Middle frontal gyrus (tissue), 1 donor: Measurements from ENCODE around the gene CASP8.
"Not testable (repeated sequence)": the region's sequence is repeated elsewhere in the genome, so short reads cannot be mapped to it uniquely, and the experiment has no call there.

Source experiments
- DNase-seq: peaks from one replicate; pipeline ENCODE4 v3.0.0-alpha.2; 2015; ENCODE audit warnings: low spot score; ENCODE audit errors: extremely low spot score

The CASP8 gene

DNA sequence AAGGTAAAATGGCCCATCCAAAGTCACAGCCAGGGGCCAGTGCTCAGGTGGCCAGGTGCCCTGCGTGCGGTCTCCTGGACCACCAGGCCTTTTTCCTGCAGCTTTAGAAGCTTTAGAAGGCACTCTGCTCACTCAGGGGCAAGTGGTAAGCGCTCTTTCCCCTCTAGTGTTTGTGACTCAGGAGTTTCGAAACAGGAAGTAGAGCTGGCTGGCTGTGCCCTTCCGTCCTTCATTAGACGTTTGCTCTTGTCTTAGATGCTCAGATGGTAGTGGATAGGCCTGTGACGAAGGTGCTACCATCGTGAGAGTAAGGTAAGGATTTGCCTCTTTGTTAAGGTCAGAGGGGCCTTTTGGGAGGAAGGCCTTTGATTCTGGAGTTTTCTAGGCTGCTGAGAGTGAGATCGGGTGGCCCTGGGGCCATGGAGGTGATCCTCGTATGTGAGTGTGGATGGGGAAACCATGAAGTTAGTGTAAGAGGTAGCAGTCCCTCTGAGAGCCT lies at the start of gene CASP8:
TSS of gene CASP8 (plus strand) at position 235 of the 499 bp plus-strand sequence. CDS start 5,951 bp downstream, outside the sequence.
- DNase-seq, result no peak

DNA sequence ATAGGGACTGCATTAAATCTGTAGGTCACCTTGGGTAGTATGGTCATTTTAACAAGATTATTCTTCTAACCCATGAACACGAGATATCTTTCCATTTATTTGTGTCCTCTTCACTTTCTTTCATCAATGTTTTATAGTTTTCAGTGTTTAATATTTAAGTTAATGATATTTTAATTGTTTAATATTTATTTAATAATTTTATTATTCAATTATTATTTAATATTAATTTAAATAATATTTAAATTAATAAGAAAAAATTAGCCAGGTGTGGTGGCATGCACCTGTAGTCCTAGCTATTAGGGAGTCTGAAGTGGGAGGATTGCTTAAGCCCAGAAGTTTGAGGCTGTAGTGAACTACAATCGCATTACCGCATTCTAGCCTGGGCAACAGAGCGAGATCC lies 44.4 kb upstream of the CASP8 start:
- no peak for DNase-seq

DNA sequence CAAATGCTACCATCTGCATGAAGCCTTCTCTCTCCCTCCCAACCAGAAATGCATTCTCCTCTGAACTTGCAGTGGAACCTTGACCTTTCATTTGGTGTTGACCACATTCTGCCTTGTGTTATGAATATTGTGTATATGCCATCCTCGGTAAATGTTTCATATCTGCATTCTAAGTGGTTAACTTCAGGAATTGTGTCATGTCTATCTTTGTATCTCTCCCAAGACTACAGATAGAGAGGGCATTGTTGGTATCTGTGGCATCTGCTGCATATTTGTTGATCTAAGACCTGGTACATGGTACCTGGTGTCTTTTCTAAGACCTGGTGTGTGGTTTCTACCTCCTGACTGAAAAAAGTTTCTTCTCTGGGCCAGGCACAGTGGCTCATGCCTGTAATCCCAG lies 43.4 kb upstream of the CASP8 start:
- DNase-seq, result no peak

DNA sequence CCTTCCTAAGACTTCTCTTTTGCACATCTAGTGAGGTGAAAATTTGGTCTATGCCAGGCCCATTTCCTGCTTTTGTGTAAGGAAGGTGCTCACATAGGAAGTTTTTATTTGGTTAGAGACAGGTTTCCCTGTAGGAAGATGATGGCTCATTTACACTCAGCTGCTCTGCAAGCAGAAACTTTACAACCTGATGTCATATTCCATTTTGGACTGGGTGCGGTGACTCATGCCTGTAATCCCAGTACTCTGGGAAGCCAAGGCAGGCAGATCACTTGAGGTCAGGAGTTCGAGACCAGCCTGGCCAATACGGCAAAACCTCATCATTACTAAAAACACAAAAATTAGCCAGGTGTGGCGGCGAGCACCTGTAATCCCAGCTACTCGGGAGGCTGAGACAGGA lies 41.6 kb upstream of the CASP8 start:
- DNase-seq, result no peak

DNA sequence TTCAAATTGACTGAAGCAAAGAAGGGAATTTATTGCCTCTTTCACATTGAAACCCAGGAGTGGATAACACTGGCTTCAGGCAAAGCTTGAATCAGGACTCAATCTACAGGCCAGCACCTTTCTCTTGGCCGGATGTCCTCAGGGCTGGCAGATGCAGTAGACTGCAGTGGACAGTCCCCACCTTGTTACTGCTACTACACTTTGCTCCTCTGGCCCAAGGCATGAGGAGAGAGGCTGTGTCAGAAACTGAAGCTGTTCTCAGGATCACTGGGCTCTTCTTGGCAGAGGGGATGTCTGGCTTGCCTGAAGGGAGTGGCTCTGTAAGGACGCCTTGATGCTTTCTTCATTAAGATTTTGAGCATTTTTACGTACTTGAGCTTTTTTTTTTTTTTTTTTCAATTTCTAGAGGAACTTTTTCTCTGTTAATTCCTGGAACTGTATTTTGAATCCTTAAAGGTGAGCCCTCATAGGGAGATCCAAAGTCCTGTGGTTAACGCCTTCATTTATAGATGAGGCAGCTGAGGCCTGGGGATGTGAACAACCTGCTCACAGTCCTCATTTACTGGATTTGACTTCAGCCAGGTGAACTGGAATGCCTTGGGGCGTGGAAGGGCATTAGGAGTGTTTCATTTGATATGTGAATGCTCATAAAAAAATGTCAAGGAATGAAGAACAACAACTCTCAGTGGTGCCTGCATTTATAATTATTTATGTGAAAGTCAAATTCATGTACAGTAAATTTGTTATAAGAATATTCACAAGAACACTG lies 40.8 kb upstream of the CASP8 start:
- DNase-seq, result no peak

DNA sequence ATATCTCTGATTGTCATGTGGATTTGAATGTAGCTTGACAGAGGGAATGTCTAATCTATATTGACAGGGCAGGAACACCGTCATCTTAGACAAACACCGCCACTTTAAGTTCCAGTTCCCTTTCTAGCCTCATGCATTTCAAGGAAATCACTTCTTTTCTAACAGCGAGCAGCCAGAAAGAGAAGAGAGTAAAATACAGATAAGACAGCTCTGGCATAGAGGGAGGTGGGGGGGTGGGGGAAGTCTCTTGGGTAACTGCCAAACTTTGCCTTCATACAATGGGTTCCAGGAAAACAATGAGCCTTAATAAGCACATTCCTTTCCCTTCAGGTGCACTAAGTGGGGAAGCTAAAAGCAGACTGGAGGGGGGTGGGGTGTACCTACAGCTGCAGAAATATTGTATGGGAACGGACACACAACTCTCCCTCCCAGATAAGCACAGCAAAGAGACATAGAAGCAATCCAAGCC lies 40.2 kb upstream of the CASP8 start:
- DNase-seq, result no peak

DNA sequence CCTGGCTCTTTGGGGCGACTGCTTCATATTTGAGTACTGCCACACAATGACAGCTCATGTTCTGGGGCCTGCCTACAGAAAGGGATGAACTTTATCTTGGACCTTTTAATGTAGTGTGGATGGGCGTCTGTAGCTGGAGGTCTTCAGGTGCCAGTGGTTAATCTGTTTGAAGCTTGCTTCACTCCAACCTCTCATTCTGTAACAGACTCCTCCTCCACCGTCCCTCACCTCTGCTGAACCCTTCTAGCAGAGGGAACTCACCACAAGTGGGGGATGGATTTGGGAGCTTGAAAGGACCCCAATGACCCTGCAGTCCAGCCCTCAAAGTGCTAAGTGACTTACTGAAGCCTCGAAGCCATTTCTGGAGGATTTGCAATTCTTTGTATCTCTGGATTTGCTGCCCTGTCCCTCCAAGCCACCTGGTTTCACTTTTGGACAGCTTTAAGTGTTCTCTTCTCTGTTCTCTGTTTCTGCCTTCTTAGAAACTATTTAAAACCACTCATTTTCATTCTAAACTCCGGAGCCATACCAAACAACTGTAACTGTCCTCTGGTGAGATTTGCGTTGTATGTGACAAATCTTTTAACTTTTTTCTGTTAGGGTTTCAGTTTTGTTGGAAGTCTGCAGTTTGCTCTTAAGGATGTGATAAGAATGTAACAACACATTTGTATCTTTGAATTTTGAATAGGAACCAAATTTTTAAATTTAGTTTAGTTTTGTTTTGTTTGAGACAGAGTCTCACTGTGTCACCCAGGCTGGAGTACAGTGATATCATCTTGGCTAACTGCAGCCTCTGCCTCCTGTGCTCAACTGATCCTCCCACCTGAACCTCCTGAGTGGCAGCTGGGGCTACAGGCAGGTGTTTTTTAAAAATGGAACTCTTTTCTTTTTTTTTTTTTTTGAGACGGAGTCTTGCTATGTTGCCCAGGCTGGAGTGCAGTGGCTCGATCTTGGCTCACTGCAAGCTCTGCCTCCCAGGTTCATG lies 37.0 kb upstream of the CASP8 start:
- no peak for DNase-seq

DNA sequence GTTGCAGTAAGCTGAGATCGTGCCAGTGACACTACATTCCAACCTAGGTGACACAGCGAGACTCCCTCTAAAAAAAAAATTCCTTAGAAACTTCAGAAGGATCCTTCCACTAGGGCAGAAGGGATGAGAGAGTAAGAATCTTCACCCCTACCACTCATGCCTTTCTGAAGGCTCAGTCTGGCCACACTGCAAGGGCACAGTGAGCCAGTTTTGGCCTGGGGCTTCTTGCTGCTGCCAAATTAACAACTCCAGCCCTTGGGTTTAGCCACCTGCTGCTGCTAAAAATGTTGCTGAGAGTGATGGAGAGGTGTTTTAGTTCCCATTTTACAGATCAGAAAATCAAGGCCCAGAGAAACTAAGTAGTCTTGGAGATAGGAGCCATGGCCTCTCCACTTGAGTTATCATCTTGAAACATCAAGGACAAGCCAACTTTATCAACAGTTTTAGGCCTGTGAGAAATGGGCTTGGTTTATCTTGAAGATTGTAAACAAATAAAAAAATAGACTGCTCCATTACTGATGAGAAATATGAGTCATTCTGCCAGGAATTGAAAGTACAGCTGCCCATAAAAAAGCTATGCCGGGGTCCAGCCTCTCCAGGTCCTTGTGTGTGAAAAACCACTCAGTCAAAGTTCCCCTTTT lies 31.9 kb upstream of the CASP8 start:
- no peak for DNase-seq

DNA sequence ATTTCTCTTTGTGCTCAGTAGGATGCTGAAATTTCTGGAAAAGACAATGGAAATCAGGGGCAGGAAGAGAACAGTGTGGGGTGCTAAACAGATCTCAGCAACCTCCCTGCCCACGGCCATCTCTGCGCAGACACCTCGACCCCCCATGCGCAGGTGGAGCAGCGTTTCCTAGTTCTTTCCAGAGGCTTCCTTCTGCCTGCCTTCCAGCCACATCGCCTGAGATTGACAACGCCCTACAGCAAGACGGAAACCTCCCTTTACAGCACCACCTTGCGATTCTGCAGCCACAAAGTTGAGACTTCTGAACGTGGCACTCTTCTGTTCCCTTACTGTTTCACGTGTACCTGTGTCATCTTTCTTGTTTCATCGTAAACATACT lies 31.4 kb upstream of the CASP8 start:
- no peak for DNase-seq

DNA sequence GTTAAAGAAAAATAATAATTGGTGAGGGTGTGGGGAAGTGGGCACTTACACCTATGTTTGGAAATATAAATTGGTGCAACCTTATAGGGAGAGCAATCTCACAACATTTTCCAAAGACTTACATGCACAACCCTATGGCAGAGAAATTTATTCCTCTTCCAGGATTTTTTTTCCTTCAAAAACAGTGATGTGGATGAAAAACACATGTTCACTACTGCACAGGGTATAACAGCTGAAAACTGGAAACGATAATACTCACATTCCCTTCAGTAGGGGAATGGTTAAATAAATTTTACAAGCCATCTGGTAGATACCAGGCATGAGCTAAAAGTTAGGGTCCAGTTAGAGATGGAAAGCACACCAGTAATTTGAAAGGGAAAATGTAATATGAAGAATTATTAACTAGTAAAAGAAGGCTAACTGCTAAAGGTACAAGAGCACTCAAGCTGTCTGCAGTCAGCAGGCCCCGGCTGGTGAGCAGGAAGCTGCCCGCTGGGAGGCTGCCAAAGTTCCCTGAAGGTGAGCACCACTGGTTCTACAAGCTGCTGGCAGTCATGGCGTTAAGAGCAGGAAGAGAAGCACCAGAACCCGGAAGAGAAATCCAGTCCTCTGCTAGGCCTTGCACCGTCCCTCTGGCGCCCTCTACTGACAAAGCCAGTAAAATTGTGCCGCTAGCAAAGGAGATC lies 28.4 kb upstream of the CASP8 start:
- DNase-seq, result no peak

DNA sequence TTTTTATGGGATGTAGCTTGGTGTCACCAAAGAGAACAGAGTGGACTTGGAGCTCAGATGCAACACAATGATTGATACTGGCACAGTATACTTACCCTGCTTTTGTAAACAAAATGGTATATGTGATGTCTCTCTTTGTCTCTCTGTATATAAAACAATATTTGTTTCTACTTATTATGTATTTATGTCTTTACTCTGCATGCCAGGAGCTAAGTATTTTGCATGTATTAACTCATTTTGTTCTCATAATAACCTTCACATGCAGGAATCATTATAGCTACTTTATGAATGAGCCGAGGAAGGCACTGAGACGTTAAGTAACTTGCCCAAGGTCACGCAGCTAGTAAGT lies 27.9 kb upstream of the CASP8 start:
- DNase-seq, result no peak

DNA sequence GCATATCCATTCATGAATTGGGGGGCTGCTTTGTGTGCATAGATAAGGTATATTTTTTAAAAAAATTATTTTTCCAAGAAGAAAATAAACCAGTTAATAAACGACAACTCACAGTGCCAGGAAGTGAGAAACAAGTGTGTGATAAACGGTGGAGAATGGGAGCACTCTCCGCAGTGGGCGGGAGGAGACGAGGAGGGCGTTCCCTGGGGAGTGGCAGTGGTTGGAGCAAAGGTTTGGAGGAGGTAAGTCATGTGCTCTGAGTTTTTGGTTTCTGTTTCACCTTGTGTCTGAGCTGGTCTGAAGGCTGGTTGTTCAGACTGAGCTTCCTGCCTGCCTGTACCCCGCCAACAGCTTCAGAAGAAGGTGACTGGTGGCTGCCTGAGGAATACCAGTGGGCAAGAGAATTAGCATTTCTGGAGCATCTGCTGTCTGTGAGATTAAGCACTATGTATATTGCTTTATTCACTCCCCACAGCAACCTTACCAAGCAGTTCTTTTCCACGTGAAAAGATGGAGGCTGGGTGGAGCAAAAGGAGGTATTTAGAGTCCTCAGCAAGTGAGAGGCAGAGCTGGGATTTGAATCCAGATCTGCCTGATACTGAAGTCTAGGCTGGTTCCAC lies 27.0 kb upstream of the CASP8 start:
- DNase-seq, result no peak

DNA sequence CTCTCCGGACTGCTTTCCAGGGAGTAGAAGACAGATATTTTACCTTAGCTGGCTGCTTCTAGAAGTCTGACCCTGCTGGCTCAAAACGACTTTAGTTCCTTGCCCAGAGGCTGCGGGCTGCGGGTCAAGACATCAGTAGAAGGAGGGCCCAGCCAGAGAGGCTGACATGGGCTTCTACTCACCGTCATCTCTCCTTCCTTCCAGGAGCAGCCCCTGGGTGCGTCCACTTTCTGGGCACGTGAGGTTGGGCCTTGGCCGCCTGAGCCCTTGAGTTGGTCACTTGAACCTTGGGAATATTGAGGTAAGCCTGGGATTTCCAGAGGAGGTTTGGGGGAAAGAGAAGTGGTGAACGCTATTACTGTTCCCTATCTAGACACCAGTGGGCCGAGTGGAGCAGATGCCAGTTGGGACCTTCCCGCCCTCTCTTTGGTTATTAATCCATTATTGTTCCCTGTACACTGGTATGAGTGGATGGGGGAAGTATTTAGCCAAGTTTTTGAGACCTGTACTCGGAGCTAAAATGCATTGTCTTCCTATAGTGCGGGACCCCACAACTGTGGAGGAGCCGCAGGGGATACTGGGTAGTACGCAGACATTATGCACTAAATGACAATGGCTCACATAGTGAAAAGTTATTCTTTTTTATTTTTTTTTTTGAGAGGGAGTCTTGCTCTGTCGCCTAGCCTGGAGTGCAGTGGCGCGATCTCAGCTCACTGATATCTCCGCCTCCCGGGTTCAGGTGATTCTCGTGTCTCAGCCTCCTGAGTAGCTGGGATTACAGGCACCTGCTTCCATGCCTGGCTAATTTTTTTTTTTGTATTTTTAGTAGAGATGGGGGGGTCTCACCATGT lies 26.3 kb upstream of the CASP8 start:
- DNase-seq, result no peak

DNA sequence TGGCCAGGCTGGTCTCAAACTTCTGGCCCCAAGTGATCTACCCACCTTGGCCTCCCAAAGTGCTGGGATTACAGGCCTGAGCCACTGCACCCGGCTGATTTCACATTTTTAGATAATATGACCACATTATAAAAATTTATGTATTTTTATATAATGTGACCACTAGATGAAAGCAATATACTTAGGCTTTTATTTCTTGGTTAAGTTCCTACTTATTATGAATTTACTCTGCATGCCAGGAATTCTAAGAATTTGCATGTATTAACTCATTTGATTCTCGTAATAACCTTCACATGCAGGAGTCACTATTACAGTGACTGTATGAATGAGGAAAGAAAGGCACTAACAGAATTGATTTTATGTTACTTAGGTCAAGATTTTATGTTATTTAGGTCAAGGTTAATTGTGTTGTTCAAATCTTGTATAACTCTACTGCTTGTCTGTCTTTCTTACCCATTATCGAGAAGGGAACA lies 25.6 kb upstream of the CASP8 start:
- DNase-seq, result no peak

DNA sequence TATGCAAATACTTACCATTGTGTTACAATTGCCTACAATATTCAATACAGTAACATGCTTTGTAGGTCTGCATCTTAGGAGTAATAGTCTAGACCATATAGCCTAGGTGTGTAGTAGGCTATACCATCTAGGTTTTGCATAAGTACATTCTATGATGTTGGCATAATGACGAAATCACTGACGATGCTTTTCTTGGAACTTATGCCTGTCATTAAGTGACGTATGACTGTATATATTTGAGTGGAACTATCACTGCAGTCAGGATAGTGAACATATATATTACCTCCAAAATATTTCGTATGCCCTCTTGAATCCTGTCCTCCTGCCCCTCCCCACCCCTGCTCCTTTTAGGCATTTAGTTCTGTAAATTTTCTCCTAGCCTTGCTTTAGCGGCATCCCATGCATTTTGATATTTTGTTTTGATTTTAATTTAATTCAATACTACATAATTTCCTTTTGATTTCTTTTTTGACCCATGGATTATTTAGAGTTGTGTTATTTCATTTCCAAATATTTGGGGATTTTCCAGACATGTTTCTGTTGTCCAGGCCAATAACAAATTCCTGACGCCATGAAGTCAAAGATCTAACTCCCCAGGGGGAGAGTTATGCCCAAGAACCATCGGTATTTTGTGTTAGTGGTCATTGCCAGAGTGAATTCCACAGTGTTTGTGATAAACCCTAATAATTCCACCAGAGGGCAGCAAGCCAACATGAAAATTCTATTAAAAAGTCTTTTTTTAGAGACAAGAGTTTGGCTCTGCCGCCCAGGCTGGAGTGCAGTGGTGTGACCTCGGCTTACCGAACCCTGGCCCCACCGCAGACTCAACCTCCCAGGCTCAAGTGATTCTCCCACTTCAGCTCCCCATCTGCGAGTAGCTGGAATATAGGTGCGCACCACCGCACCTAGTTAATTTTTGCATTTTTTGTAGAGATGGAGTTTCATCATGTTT lies 24.2 kb upstream of the CASP8 start:
- no peak for DNase-seq

DNA sequence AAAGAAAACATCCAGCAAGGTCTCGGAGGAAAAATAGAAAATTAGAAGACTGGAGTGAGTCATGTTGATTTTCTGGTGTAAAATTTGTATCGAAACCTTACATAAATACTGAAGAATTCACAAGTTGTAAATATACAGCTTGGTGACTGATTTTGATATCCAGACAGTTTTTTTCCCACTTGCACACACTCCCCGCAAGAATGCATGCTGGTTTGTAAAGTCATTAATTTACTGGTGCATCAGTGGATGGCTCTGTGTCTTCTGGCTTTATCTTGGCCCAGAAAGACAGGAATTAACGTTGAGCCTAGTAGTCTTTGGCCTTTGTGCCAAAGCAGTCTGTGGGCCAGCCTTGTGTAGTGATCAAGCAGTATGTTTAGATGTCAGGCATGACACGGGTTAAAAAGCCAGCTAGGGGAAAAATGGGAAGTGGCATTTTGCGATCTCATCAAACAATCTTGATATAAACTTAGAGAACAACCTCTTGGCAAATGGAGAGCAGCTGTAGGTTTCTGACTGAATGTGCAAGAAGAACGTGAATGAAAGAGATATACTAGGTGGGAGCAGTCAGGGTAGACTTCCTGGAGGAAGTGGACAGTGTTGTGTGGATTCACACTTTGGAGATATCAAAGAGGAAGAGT lies 22.7 kb upstream of the CASP8 start:
- DNase-seq, result no peak

DNA sequence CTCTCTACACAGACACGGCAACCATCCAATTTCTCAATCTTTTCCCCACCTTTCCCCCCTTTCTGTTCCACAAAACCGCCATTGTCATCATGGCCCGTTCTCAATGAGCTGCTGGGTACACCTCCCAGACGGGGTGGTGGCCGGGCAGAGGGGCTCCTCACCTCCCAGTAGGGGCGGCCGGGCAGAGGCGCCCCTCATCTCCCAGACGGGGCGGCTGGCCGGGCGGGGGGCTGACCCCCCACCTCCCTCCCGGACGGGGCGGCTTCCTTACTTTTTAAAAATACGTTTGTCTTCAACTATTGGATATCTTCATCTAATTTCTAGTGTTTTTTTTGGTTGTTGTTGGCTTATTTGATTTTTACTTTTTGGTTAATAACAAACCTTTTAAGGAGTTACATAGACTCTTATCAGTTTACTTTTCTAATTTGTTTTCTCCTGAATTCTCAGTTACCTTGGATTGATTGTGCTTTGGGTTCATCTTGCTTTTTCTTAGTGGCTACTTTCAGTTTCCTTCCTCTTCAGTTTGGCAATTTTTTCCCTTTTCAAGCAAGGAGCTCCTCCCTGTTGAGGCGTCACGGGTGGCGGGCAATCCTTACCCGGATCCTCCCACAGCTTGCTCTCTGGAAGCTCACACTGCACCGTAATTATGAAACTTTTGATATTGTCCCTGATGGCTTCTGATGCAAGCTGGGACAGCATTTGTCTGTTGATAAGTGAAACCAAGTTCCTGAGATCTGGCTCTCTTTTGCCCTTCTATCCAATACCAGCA lies 21.0 kb upstream of the CASP8 start:
- not testable (repeated sequence) for DNase-seq
